ENCODE results near the gene UBE2L3.
"Not testable (repeated sequence)": the region's sequence is repeated elsewhere in the genome, so short reads cannot be mapped to it uniquely, and the experiment has no call there.

UBE2L3 gene

DNA sequence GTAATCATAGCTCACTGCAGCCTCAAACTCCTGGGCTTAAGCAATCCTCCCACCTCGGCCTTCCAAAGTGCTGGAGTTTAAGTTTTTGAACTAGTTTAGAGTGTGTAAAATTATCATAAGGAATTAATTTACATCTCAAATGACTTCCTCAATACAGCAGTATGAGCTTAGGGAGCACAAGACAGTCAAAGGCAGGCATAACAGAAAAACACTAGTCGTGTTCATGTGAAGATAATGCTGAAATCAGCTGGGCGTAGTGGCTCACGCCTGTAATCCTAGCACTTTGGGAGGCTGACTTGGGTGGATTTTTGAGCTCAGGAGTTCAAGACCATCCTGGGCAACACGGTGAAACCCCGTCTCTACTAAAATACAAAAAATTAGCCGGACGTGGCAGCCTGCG, 36.5 kb downstream of the UBE2L3 start:
- FAIRE-seq = no peak

DNA sequence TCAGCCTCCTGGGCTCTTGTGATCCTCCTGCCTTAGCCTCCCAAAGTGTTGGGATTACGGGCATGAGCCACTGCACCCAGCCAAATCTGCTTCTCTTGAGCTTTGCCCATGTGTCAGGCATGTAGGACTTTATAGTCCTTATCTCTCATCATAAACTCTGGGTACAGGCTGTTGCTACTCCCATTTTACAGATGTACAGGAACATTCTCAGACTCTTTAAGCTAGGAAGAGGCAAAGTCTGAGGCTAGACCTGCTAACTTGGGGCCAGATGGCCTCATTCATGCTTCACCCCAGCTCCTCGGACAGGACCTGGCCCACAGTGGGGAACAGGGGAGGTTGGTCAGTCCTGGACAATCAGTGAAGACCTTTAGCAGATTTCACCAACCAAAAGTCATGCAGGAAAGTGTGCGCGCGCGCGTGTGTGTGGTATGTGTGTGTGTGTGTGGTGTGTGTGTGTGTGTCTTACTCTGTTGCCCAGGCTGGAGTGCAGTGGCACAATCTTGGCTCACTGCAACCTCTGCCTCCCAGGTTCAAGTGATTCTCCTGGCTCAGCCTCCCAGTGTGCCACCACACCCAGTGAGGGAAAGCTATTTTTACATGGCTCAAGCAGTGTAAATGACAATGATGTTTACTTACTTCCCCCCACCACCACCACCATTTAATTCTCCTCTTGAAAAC, 38.5 kb downstream of the UBE2L3 start:
- FAIRE-seq = no peak

DNA sequence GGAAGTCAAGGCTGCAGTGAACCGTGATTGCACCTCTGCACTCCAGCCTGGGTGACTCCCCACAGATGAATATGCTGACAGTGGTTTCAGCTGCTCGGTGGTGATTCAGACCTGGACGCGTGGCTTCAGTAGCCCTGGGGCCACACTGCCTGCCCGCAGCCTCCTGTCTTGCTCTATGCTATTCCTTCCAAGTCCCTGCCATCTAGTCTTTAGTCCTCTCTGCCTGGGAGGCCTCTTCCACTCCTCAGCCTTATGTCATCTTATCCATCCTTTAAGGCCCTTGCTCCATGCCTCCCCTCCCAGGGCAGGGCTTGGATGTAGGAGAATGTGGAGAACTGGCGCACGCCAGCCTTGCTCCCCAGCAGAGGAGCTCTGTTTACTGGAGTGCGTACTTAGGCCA, 39.3 kb downstream of the UBE2L3 start:
- no peak for FAIRE-seq

GRCh38 chr22:21609556-21610157, 42.1 kb downstream of the UBE2L3 start:
- FAIRE-seq = not testable (repeated sequence)

GRCh38 chr22:21611210-21611977, 43.9 kb downstream of the UBE2L3 start:
- no peak for FAIRE-seq

GRCh38 chr22:21612858-21613257, 45.3 kb downstream of the UBE2L3 start:
- FAIRE-seq = no peak

GRCh38 chr22:21613553-21614233, 46.2 kb downstream of the UBE2L3 start:
- FAIRE-seq = no peak

DNA sequence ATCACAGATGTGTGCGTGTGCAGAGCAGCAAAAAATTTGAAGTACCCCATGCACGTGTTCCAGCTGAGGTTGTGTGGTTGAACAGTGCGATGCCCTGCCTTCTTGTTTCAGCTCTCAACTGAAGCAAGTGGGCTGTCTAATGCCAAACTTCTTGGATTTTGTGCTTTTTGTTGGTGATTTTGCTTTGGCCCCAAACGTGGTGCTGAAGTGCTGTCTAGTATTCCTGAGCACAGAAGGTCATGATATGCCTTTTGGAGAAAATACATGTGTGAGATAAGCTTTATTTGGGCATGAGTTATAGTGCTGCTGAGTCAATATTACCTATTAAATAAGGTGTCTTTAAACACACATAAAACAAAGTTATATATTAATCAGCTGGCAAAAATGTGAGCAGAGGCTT, 48.2 kb downstream of the UBE2L3 start:
- no peak for FAIRE-seq

GRCh38 chr22:21617337-21617736, 49.8 kb downstream of the UBE2L3 start:
- not testable (repeated sequence) for FAIRE-seq

- FAIRE-seq = no peak
These were observed 53.5 kb downstream of the UBE2L3 start for GRCh38 chr22:21621025-21621424.

- no peak for FAIRE-seq
These were observed 54.8 kb downstream of the UBE2L3 start for GRCh38 chr22:21622011-21622918.

DNA sequence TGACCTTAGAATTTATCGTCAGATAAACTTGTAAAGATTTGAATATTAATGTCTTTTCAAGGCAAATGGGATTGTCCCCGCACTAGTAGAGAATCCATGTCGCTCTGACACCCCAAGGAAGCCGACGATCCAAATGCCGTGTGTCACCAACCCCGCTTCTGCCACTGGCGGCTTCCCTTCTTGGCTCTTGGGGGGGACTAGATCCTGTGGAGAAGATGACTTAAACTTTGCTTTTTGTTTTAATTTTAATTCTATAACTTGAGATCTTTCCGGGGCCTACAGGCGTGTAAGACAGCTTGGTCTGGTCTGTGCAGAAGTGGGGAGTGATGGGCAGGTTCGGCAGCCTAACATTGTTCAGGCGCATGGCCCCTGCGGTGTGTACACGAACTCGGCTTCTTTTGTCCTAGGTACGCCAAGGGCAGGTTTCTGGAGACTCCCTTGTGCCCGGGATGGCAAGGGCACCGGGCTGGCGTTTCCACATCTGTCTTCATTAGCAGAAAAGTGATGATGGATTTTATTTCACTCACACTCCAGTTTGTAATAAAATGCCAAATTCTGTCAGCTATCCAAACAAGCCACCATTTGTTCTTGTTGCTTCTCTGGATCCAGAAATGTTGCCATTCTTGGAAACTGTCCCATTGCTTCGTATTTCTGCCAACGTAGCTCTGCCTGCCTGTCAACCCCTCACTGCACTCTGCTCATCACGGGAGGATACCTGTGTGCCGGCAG, 55.6 kb downstream of the UBE2L3 start:
- FAIRE-seq = no peak

DNA sequence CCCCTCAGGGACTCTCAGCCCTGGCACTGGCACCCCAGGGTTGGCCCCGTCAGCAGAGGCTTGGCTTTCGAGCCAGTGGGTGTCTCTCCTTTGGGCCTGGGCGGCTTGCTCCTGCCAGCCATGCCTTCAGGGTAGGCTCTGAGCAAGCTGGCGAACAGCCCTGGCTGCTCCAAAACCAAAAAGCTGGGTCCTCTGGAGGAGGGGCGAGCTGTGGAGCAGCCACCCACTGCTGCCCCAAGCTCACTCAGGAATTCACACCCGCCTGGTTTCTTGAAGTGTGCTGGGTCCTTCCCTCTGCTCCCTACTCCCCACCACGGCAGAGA, 56.1 kb downstream of the UBE2L3 start:
- FAIRE-seq = no peak

GRCh38 chr22:21624120-21624879, 56.8 kb downstream of the UBE2L3 start:
- no peak for FAIRE-seq

DNA sequence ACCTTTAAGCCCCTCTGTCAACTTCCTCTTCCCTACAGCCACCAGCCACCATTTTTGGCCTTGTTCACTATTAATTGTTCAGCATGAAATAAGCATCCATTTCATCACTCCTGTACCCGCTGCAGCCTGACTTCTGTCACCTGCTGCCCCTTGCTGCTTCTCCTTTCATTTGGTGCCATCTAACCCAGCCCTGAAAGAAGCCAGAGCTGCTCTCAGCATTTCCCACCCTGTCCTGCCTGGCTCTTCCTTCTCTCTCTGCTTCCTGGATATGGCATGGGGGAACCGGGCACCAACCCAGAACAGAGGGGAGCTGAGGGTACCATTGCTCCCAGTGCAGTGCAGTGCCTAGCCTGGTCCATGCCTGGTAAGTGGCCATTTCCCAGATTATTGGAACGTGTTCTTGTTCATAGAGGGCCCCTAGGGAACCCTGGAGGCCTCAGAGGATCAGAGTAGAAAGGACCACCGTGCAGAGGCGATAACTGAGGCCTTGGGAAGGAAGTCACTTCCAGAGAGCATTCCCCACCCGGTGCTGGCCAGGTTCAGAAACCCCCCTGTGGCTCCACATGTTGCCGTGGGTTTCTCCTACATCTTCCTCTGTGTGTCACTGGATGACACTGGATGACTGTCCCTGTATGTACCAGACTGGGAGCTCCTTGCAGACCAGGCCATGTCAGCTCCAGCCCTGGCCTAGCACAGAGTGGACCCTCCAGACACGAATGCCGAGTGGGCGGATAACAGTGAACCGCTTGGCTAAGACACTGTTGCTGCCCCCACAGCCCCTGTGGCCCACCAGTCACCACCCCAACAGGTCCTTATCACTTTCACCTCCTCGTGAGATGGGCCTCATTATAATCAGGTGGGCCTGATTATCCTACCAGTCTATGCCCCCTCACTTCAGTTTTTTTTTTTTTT, 57.6 kb downstream of the UBE2L3 start:
- FAIRE-seq = no peak

DNA sequence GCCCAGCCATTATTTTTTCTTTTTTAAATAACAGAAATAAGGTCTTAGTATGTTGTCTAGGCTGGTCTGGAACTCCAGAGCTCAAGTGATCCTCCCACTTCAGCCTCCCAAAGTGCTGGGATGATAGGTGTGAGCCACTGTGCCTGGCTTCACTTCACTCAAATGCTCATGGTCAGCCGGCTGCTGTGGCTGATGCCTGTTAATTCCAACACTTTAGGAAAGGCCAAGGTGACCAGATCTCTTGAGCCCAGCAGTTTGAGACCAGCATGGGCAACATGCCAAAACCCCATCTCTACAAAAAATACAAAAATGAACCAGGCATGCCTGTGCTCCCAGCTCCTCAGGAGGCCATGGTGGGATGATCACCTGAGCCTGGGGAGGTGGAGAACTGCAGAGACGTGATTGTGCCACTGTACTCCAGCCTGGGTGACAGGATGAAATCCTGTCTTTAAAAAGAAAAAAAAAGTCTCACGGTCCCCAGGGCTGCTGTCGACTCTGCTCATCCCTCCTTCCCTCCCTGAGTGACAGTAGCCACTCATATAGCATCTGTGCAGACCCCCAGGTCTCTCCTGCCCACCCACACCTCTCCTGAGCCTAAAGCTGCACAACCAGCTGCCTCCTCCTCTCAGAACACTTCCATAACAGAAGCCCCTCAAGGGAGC, 58.7 kb downstream of the UBE2L3 start:
- no peak for FAIRE-seq

DNA sequence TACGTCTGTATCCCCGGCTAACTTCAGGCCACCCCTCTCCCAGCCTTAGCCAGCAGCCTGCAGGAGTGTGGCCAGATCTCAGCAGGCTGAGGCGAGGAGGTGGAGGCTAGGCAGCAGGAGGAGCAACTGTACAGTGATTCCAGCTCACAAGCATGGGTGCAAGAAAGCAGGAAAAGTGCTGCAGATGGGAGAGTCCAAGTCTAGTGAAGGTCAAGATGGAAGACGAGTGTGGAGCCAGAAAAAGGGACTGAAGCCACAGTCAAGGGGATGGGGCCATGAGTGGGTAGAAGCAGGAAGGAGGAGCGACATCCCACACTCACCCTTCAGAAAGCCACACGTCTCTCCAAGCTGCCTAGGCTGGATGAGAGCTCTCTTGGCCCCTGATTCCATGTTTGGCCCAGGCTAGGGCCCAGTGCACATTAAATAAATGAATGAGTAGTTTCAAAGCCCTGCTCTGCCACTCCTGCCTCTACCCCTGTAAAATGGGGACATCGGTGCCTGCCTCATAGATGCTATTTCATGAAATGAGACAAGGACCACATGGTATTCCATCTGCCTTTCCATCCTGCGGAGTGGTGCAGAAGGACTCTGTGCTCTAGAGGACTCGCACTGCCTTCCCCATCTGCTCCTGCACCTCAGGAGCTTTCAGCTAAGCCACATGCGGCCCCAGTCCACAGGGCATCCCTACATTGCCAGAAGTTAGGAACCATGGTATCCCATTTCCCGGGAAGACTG, 59.4 kb downstream of the UBE2L3 start:
- FAIRE-seq = no peak

All from endometrium (tissue), 2 donors.